Adrenal gland (tissue), 5 donors: Measurements from ENCODE around the gene CARS2.

Experiments
- POLR2A ChIP-seq, 2 donors: fragments of 450-650 bp; IDR thresholded peaks; one replicate each; pipeline ENCODE4 v1.6.1; 2017; ENCODE audit warnings: antibody characterized with exemption in 2 of 2, mild to moderate bottlenecking in 2 of 2, moderate library complexity in 1 of 2
- TF ChIP-seq, protein P1 (sequence below), 6 experiments: fragments of 450-650 bp in 4 of 6; fragments of 200-600 bp in 2 of 6; sonication (generic) in 1 of 6; IDR thresholded peaks; 1 replicate in 5 of 6; 2 replicates in 1 of 6; pipeline versions ENCODE4 v1.5.1 to v1.8.0; 2016 to 2021; ENCODE audit warnings: antibody characterized with exemption in 6 of 6, mild to moderate bottlenecking in 2 of 6, moderate library complexity in 1 of 6
- donor health status: DM: no; HTN: no; CAD: no.

DNA sequence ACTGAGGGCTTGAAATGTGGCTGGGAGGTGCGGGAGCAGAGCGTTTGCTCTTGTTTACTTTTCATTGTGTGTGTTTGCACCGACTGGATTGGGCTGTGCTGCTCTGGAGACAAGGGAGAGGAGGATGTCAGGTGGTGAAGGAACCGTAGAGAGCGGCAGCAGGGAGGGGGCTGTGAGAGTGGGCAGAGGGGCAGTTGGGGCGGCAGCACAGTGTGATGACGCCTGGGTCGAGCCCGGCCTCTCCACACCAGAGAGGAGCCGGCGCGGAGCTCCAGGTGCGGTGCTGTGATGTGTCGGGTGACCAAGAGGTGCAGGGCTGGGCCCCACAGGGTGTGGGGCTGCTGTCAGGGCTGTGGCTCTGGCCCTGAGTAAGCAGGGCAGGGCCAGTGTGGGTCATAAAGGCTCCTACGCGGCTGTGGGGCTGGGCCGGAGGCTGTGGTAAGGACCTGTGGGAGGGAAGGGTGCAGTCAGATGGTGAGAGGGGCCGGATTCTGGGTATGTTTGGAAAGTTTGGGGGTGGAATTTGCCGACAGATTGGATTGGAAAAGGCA lies 80.1 kb downstream of the CARS2 start:
- TF ChIP-seq POLR2A (IDR thresholded peaks at IDR 0.05), result no peak
- TF ChIP-seq, protein P1, sequence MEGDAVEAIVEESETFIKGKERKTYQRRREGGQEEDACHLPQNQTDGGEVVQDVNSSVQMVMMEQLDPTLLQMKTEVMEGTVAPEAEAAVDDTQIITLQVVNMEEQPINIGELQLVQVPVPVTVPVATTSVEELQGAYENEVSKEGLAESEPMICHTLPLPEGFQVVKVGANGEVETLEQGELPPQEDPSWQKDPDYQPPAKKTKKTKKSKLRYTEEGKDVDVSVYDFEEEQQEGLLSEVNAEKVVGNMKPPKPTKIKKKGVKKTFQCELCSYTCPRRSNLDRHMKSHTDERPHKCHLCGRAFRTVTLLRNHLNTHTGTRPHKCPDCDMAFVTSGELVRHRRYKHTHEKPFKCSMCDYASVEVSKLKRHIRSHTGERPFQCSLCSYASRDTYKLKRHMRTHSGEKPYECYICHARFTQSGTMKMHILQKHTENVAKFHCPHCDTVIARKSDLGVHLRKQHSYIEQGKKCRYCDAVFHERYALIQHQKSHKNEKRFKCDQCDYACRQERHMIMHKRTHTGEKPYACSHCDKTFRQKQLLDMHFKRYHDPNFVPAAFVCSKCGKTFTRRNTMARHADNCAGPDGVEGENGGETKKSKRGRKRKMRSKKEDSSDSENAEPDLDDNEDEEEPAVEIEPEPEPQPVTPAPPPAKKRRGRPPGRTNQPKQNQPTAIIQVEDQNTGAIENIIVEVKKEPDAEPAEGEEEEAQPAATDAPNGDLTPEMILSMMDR (IDR thresholded peaks at IDR 0.05), result no peak
